GM12878 (cell line): ENCODE data around the gene TRAF2. TPM values are rescaled to one million over a fixed set of nuclear protein-coding genes. Genes with fewer than 3 reads are reported as not detected.

Experiments
- BHLHE40 ChIP-seq, 2 experiments: fragments of 450-650 bp in 1 of 2; IDR thresholded peaks; 2 replicates each; pipeline ENCODE4 v1.6.1; 2011 to 2017; ENCODE audit warnings: low read depth in 2 of 2, borderline replicate concordance in 1 of 2, improper control_type of control experiment in 1 of 2, low read length in 1 of 2, mild to moderate bottlenecking in 1 of 2
- DPF2 ChIP-seq: fragments of 450-650 bp; IDR thresholded peaks from 2 replicates; pipeline ENCODE4 v1.6.1; 2017; ENCODE audit warnings: mild to moderate bottlenecking
- ESRRA ChIP-seq: IDR thresholded peaks from 2 replicates; pipeline ENCODE4 v1.6.1; 2012; ENCODE audit warnings: mild to moderate bottlenecking, low read length, improper control_type of control experiment
- FOXM1 ChIP-seq: IDR thresholded peaks from 2 replicates; pipeline ENCODE4 v1.6.1; 2012; ENCODE audit warnings: low read depth, mild to moderate bottlenecking, inconsistent platforms, low read length, moderate library complexity
- MXI1 ChIP-seq: fragments of 150-350 bp; IDR thresholded peaks from 2 replicates; pipeline ENCODE4 v1.6.1; 2011; ENCODE audit warnings: low read depth, mild to moderate bottlenecking, inconsistent platforms, low read length, improper control_type of control experiment
- NFXL1 ChIP-seq: fragments of 450-650 bp; IDR thresholded peaks from 2 replicates; pipeline ENCODE4 v1.6.1; 2017; ENCODE audit warnings: antibody characterized with exemption, mild to moderate bottlenecking, borderline replicate concordance
- RAD21 ChIP-seq: IDR thresholded peaks from 2 replicates; pipeline ENCODE4 v1.6.1; 2011; ENCODE audit warnings: mild to moderate bottlenecking, low read depth, low read length, moderate library complexity; ENCODE audit not compliant: insufficient read depth
- RCOR1 ChIP-seq: conservative IDR thresholded peaks from 2 replicates; pipeline ENCODE4 v1.6.1; 2012; ENCODE audit warnings: low read depth, low read length, improper control_type of control experiment
- SUPT20H ChIP-seq: IDR thresholded peaks from 2 replicates; pipeline ENCODE4 v1.6.1; 2011; ENCODE audit warnings: low read depth, mild to moderate bottlenecking, low read length, moderate library complexity, borderline replicate concordance; ENCODE audit not compliant: control insufficient read depth
- SUZ12 ChIP-seq: fragments of 200-600 bp; sonication (generic); IDR thresholded peaks from one replicate; pipeline ENCODE4 v1.6.1; 2018; ENCODE audit warnings: antibody characterized with exemption, mild to moderate bottlenecking; ENCODE audit not compliant: unreplicated experiment
- polyA plus RNA-seq, 11 experiments: library from polyadenylated mRNA; depleted of rRNA in 4 of 11; unstranded in 6 of 11; stranded (reverse) in 5 of 11; fragments of >200 nt; fragmentation: Nextera tagmentation in 4 of 11; fragmentation: Illumina TruSeq in 1 of 11; extraction: Ambion mirVana in 4 of 11; extraction: Trizol in 1 of 11; gene quantifications; 1 replicate in 1 of 11; 2 replicates in 10 of 11; pipeline versions ENCODE4 v1.2.1 to v1.2.3, GENCODE V29; 2011 to 2016; ENCODE audit warnings: inconsistent platforms in 2 of 11, missing spikeins in 2 of 11, low read depth in 1 of 11
- total RNA-seq, 4 experiments: library from RNA; depleted of rRNA in 3 of 4; stranded (reverse); fragments of >200 nt in 3 of 4; fragmentation: Illumina TruSeq in 1 of 4; extraction: Trizol in 1 of 4; gene quantifications; 2 replicates each; pipeline versions ENCODE4 v1.2.1 to v1.2.3, GENCODE V29; 2013 to 2021
- TF ChIP-seq, protein P1 (sequence below): IDR thresholded peaks from 2 replicates; pipeline ENCODE4 v1.6.1; 2011; ENCODE audit warnings: borderline replicate concordance, low read depth, mild to moderate bottlenecking, moderate library complexity, low read length; ENCODE audit not compliant: insufficient read depth, poor library complexity, severe bottlenecking
- TF ChIP-seq, protein P2 (sequence below): fragments of 450-650 bp; formaldehyde crosslinking; IDR thresholded peaks from 2 replicates; pipeline ENCODE4 v1.4.0; 2020; ENCODE audit warnings: mild to moderate bottlenecking, moderate library complexity
- TF ChIP-seq, protein P3 (sequence below), 3 experiments: IDR thresholded peaks in 2 of 3; conservative IDR thresholded peaks in 1 of 3; 2 replicates each; pipeline ENCODE4 v1.5.1; 2011; ENCODE audit warnings: low read depth in 3 of 3, low read length in 3 of 3, mild to moderate bottlenecking in 3 of 3, control low read depth in 2 of 3, moderate library complexity in 2 of 3, inconsistent platforms in 1 of 3, mixed read lengths in 1 of 3; ENCODE audit not compliant: control insufficient read depth in 2 of 3, insufficient read depth in 1 of 3; ENCODE audit errors: extremely low read depth in 1 of 3
- TF ChIP-seq, protein P4 (sequence below): fragments of 450-650 bp; IDR thresholded peaks from 2 replicates; pipeline ENCODE4 v1.6.1; 2017; ENCODE audit warnings: mild to moderate bottlenecking, low read depth, inconsistent platforms; ENCODE audit not compliant: poor library complexity, severe bottlenecking
- TF ChIP-seq, protein P5 (sequence below): fragments of 450-650 bp; IDR thresholded peaks from 2 replicates; pipeline ENCODE4 v1.6.1; 2016; ENCODE audit warnings: mild to moderate bottlenecking, moderate library complexity, borderline replicate concordance

The TRAF2 gene
- total and polyA plus RNA-seq, 10 of the 15 experiments (the other 5 are each of a cell fraction or from before 2014, with no cell fraction given): 0.34 to 39.5 (median 18.7) TPM

DNA sequence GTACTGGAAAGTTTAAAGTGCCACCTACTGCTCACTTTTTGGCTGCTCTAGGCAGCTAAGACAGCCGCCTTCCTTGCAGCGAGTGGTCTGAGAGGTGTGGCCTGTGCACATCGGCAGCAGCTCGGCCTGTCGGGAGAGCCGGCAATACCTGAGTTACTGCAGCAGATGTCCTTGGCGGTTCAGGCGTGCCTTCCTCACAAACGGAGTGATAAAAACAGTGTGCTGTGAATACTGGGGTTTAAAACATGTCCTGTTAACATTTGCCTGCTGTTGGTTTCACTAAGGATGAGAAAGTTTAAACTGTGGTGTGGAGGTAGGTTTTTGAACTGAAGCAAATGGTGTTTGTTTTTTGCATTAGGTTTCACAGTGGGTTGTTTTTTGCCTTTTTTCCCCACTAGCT is 12.9 kb downstream of the TRAF2 start (continued):
- TF ChIP-seq, protein P1, sequence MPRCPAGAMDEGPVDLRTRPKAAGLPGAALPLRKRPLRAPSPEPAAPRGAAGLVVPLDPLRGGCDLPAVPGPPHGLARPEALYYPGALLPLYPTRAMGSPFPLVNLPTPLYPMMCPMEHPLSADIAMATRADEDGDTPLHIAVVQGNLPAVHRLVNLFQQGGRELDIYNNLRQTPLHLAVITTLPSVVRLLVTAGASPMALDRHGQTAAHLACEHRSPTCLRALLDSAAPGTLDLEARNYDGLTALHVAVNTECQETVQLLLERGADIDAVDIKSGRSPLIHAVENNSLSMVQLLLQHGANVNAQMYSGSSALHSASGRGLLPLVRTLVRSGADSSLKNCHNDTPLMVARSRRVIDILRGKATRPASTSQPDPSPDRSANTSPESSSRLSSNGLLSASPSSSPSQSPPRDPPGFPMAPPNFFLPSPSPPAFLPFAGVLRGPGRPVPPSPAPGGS: no peak
- TF ChIP-seq, protein P2, sequence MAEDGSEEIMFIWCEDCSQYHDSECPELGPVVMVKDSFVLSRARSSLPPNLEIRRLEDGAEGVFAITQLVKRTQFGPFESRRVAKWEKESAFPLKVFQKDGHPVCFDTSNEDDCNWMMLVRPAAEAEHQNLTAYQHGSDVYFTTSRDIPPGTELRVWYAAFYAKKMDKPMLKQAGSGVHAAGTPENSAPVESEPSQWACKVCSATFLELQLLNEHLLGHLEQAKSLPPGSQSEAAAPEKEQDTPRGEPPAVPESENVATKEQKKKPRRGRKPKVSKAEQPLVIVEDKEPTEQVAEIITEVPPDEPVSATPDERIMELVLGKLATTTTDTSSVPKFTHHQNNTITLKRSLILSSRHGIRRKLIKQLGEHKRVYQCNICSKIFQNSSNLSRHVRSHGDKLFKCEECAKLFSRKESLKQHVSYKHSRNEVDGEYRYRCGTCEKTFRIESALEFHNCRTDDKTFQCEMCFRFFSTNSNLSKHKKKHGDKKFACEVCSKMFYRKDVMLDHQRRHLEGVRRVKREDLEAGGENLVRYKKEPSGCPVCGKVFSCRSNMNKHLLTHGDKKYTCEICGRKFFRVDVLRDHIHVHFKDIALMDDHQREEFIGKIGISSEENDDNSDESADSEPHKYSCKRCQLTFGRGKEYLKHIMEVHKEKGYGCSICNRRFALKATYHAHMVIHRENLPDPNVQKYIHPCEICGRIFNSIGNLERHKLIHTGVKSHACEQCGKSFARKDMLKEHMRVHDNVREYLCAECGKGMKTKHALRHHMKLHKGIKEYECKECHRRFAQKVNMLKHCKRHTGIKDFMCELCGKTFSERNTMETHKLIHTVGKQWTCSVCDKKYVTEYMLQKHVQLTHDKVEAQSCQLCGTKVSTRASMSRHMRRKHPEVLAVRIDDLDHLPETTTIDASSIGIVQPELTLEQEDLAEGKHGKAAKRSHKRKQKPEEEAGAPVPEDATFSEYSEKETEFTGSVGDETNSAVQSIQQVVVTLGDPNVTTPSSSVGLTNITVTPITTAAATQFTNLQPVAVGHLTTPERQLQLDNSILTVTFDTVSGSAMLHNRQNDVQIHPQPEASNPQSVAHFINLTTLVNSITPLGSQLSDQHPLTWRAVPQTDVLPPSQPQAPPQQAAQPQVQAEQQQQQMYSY (CRISPR knock-in tag): no peak
- no peak for TF ChIP-seq SUZ12
- no peak for TF ChIP-seq NFXL1
- no peak for TF ChIP-seq ESRRA
- no peak for TF ChIP-seq FOXM1
- TF ChIP-seq RCOR1: no peak
- TF ChIP-seq, protein P3, sequence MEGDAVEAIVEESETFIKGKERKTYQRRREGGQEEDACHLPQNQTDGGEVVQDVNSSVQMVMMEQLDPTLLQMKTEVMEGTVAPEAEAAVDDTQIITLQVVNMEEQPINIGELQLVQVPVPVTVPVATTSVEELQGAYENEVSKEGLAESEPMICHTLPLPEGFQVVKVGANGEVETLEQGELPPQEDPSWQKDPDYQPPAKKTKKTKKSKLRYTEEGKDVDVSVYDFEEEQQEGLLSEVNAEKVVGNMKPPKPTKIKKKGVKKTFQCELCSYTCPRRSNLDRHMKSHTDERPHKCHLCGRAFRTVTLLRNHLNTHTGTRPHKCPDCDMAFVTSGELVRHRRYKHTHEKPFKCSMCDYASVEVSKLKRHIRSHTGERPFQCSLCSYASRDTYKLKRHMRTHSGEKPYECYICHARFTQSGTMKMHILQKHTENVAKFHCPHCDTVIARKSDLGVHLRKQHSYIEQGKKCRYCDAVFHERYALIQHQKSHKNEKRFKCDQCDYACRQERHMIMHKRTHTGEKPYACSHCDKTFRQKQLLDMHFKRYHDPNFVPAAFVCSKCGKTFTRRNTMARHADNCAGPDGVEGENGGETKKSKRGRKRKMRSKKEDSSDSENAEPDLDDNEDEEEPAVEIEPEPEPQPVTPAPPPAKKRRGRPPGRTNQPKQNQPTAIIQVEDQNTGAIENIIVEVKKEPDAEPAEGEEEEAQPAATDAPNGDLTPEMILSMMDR (IDR thresholded peaks at IDR 0.05 in 2 of 3, conservative IDR thresholded peaks at IDR 0.05 in 1 of 3; ENCODE audit: control insufficient read depth in 2 of 3, extremely low read depth in 1 of 3, insufficient read depth in 1 of 3, low read depth in 3 of 3, low read length in 3 of 3): peak; percentile 3 to 43 (median 37); a peak in 3 of 6 replicates
- TF ChIP-seq DPF2: no peak
- 0 out of 2 replicates have a peak, but pooled peaks have one; percentile 18 for TF ChIP-seq RAD21
- TF ChIP-seq, protein P4, sequence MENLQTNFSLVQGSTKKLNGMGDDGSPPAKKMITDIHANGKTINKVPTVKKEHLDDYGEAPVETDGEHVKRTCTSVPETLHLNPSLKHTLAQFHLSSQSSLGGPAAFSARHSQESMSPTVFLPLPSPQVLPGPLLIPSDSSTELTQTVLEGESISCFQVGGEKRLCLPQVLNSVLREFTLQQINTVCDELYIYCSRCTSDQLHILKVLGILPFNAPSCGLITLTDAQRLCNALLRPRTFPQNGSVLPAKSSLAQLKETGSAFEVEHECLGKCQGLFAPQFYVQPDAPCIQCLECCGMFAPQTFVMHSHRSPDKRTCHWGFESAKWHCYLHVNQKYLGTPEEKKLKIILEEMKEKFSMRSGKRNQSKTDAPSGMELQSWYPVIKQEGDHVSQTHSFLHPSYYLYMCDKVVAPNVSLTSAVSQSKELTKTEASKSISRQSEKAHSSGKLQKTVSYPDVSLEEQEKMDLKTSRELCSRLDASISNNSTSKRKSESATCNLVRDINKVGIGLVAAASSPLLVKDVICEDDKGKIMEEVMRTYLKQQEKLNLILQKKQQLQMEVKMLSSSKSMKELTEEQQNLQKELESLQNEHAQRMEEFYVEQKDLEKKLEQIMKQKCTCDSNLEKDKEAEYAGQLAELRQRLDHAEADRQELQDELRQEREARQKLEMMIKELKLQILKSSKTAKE: peak; percentile 24
- TF ChIP-seq, protein P5, sequence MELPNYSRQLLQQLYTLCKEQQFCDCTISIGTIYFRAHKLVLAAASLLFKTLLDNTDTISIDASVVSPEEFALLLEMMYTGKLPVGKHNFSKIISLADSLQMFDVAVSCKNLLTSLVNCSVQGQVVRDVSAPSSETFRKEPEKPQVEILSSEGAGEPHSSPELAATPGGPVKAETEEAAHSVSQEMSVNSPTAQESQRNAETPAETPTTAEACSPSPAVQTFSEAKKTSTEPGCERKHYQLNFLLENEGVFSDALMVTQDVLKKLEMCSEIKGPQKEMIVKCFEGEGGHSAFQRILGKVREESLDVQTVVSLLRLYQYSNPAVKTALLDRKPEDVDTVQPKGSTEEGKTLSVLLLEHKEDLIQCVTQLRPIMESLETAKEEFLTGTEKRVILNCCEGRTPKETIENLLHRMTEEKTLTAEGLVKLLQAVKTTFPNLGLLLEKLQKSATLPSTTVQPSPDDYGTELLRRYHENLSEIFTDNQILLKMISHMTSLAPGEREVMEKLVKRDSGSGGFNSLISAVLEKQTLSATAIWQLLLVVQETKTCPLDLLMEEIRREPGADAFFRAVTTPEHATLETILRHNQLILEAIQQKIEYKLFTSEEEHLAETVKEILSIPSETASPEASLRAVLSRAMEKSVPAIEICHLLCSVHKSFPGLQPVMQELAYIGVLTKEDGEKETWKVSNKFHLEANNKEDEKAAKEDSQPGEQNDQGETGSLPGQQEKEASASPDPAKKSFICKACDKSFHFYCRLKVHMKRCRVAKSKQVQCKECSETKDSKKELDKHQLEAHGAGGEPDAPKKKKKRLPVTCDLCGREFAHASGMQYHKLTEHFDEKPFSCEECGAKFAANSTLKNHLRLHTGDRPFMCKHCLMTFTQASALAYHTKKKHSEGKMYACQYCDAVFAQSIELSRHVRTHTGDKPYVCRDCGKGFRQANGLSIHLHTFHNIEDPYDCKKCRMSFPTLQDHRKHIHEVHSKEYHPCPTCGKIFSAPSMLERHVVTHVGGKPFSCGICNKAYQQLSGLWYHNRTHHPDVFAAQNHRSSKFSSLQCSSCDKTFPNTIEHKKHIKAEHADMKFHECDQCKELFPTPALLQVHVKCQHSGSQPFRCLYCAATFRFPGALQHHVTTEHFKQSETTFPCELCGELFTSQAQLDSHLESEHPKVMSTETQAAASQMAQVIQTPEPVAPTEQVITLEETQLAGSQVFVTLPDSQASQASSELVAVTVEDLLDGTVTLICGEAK: no peak
- TF ChIP-seq BHLHE40 (IDR thresholded peaks at IDR 0.05; ENCODE audit: borderline replicate concordance in 1 of 2, low read depth in 2 of 2, low read length in 1 of 2): 0 out of 4 replicates have a peak, but pooled peaks of 1 of the 2 experiments have one; percentile 14
- no peak for TF ChIP-seq SUPT20H
- no peak; the same call in 1 of the 2 replicates for TF ChIP-seq MXI1
